Stimulated activated effector memory CD8-positive, alpha-beta T cell treated with anti-CD3 and anti-CD28 coated beads, Interleukin-12 subunit alpha, Interleukin-12 subunit beta, amount 100 ng/mL, for 72 hours (primary cell): Measurements from ENCODE around the gene PGP.
A peak's percentile ranks its signal among the peaks of the same experiment; 100 is the strongest.

ENCODE experiments used
- ATAC-seq: fragments of 150-1000 bp; cut with Tn5 transposase; 2 replicates; pipeline ENCODE4 v1.10.0; 2021
- DNase-seq, 2 donors: peaks; one replicate each; pipeline ENCODE4 v3.0.0; 2021 to 2022; ENCODE audit warnings: low spot score in 2 of 2
- H3K27ac Mint-ChIP-seq: one replicate; pipeline ENCODE4 v1.8.0; 2022; ENCODE audit warnings: mild to moderate bottlenecking, mixed read lengths
- H3K36me3 Mint-ChIP-seq: one replicate; pipeline ENCODE4 v1.8.0; 2022; ENCODE audit warnings: mild to moderate bottlenecking, mixed read lengths
- H3K4me1 Mint-ChIP-seq: one replicate; pipeline ENCODE4 v1.8.0; 2022; ENCODE audit warnings: mixed read lengths
- H3K4me3 Mint-ChIP-seq: one replicate; pipeline ENCODE4 v1.8.0; 2022; ENCODE audit warnings: mild to moderate bottlenecking, mixed read lengths
- H3K9me3 Mint-ChIP-seq: one replicate; pipeline ENCODE4 v1.8.0; 2022; ENCODE audit warnings: mixed read lengths

The PGP gene

DNA sequence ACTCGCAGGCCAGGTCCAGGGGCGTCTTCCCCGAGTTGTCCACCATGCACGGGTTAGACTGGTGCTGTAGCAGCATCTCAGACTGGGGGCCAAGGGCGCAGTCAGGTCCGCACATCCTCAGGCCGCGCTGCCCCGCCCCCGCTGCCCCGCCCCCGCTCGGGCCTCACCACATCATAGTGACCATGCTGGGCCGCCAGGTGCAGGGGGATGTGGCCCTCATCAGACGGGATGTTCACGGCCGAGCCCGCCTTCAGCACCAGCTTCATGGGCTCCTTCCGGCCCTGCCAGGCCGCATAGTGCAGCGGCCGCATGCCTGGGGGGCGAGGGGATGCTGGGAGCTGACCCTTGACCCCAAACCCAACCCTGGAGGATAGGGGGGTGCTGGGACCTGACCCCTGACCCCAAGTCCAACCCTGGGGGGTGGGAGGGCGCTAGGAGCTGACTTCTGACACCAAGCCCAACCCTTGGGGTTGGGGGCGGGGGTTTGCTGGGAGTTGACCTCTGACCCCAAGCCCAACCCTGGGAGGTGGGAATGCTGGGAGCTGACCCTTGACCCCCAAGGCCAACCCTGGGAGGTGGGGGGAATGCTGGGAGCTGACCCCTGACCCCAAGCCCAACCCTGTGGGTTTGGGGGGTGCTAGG lies 25.3 kb downstream of the PGP start:
- Mint-ChIP-seq H3K4me3 (no peak overlapping the region), H3K36me3 (peaks cover 3% of the 10 kb centered on the region), H3K9me3 (no peaks in the 10 kb centered on the region), H3K27ac (no peak overlapping the region), H3K4me1 (no peaks in the 10 kb centered on the region)
- DNase-seq (no peak), ATAC-seq (no peak)

DNA sequence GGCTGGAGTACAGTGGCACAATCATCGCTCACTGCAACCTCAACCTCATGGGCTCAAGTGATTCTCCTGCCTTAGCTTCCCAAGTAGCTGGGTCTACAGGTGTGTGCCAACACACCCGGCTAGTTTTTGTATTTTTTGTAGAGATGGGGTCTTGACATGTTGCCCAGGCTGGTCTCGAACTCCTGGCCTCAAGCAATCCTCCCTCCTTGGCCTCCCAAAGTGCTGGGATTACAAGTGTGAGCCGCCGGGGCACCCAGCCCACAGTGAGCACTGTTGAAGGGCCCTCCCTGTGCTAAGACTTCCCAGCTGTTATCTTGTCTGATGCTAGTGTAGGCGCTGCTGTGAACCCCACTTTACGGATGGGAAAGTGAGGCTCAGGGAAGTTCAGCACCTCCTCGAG lies 26.2 kb downstream of the PGP start:
- H3K36me3 Mint-ChIP-seq: peaks cover 6% of the 10 kb centered on the region
- H3K9me3 Mint-ChIP-seq: no peaks in the 10 kb centered on the region
- H3K4me1 Mint-ChIP-seq: no peaks in the 10 kb centered on the region
- H3K4me3 Mint-ChIP-seq: no peak overlapping the region
- DNase-seq (no peak), ATAC-seq (no peak)
- H3K27ac Mint-ChIP-seq: no peak overlapping the region

DNA sequence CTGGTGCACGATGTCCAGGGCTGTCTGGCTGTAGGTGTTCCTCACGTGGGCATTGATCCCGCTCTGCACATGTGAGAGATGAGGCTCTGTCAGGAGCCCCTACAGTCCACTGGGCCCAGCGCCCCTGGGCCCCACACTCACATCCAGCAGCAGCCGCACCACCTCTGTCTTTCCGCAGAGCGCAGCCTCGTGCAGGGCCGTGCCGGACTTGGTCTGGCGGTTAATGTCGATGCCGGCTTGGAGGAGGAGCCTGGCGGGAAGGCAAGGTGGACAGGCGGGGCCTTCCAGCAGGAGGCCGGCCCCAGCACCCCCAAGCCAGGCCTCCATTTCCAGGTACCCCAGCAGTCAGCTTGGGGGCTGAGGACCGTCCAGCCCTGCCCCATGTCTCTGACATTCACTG lies 27.4 kb downstream of the PGP start:
- no peak for DNase-seq
- Mint-ChIP-seq H3K36me3 (peaks cover 6% of the 10 kb centered on the region), H3K27ac (no peak overlapping the region), H3K9me3 (no peaks in the 10 kb centered on the region), H3K4me1 (peaks cover 3% of the 10 kb centered on the region), H3K4me3 (no peak overlapping the region)
- no peak for ATAC-seq

DNA sequence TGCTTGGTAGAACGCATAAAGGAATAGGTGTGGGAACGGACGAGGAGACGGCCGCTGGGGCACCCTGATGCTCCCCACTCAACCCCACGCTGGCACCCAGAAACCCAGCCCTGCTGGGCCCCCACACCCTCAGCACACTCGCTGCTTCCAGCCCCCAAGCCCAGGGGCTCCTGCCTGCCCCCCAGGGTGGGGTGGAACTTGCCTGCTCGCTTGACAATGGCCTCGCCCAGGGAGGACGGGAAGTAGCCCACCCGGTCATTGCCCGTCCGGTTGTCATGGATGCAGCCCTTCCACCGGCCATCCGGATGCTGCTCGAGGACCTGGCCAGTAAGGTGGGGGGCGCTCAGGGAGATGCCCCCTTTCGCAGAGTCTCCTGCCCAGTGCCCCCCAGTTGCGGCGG lies 28.1 kb downstream of the PGP start:
- H3K4me1 Mint-ChIP-seq: peaks cover 6% of the 10 kb centered on the region
- DNase-seq (no peak), ATAC-seq (no peak)
- peaks cover 6% of the 10 kb centered on the region for H3K36me3 Mint-ChIP-seq
- no peak overlapping the region for H3K4me3 Mint-ChIP-seq
- H3K27ac Mint-ChIP-seq: no peak overlapping the region
- no peaks in the 10 kb centered on the region for H3K9me3 Mint-ChIP-seq

DNA sequence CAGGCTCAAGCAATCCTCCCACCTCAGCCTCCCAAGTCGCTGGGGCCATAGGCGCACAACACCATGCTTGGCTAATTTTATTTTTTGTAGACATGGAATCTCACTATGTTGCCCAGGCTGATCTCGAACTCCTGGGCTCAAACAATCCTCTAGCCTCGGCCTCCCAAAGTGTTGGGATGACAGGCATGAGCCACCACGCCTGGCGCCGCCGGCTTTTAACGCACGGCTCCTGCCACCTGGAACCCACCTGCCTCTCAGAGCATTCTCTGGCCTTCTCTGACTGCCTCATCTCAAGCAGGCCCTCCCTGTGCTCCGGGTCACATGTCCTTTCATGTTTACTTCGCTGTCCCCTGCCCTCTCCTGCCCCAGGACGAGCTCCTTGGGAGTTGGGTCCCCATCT lies 28.6 kb downstream of the PGP start:
- Mint-ChIP-seq H3K9me3 (no peaks in the 10 kb centered on the region), H3K4me3 (no peak overlapping the region), H3K36me3 (peaks cover 6% of the 10 kb centered on the region), H3K27ac (peak overlapping the region; percentile 79), H3K4me1 (peaks cover 6% of the 10 kb centered on the region)
- ATAC-seq (no peak), DNase-seq (no peak)

DNA sequence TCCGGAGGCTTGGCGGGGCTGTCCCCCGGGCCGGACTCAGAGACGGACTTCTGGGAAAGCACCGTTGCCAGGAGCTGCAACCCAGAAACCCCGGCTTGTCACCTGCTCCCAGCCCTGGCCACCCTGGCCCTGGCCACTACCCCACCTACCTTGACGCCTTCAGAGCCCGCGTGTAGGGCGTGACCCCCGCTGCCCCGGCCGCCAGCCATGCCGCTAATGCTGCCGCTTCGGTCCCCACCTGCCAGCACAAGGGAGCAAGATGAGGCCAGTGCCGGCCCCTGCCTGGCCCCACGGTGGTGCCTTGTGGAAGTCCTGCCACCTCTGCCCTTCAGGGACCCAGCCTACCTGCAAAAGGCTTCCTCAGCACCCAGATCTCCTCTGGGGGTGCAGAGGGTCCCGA lies 29.7 kb downstream of the PGP start:
- H3K27ac Mint-ChIP-seq: no peak overlapping the region
- ATAC-seq (no peak), DNase-seq (no peak)
- no peak overlapping the region for H3K4me3 Mint-ChIP-seq
- no peaks in the 10 kb centered on the region for H3K9me3 Mint-ChIP-seq
- H3K4me1 Mint-ChIP-seq: peaks cover 6% of the 10 kb centered on the region
- peaks cover 6% of the 10 kb centered on the region for H3K36me3 Mint-ChIP-seq

DNA sequence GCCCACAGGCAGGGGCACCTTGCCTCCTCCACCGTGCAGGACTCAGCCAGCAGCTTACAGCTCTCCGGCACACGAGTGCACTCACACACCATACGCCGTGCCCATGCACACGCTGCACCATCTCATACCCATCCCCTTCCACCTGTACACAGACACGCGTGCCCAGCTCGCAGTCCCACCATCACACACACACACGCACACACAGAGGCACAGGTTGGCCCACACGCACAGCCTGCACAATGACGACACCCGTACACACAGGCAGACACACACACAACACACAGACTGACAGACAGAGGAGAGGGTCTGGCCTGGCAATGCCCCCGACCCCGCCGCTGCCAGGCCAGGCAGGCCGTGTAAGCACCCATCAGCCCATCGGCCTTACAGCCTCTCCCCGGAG lies 30.3 kb downstream of the PGP start:
- H3K27ac Mint-ChIP-seq: no peak overlapping the region
- no peak for ATAC-seq
- peaks cover 6% of the 10 kb centered on the region for H3K4me1 Mint-ChIP-seq
- peaks cover 6% of the 10 kb centered on the region for H3K36me3 Mint-ChIP-seq
- no peak overlapping the region for H3K4me3 Mint-ChIP-seq
- no peak for DNase-seq
- no peaks in the 10 kb centered on the region for H3K9me3 Mint-ChIP-seq

DNA sequence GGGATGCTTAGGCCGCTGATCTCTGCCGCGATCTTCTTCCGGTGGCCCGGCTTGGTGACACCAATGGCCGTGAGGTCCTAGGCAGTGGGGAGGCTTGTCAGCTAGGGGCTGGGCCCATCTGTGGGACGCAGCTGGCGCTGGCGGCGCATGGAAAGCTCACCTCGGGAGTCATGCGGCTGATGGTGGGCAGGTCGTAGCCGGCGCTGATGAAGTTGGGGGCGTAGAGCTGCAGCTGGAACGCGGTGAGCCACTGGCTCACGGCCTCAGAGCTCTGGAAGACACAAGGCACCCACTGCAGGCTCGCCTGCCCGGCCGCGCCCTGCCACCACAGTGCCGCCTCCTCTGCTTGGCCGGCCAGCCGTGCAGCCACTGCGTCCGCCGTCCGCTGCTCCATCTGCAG lies 31.0 kb downstream of the PGP start:
- Mint-ChIP-seq H3K27ac (no peak overlapping the region), H3K4me3 (no peak overlapping the region), H3K9me3 (no peaks in the 10 kb centered on the region), H3K4me1 (peaks cover 6% of the 10 kb centered on the region), H3K36me3 (peaks cover 6% of the 10 kb centered on the region)
- DNase-seq (no peak), ATAC-seq (no peak)

DNA sequence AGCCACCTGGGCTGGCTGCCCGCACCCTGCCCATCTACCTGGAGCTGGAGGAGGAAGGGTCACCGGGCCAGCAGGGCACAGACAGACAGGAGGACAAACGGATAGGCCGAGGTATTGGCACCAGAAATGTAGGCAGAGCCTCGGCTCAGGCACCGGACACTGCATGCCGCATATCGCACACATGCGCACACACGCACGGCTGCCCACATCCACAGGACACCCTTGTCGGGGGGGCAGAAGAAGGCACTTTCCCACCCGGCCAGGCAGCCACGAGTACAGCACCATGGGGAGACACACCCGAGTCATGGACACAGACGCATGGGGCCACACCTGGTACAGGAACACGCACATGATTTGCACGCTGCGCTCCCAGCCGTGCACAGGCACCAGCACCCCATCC lies 32.7 kb downstream of the PGP start:
- Mint-ChIP-seq H3K9me3 (no peaks in the 10 kb centered on the region), H3K4me1 (peaks cover 6% of the 10 kb centered on the region), H3K27ac (no peak overlapping the region), H3K4me3 (no peak overlapping the region), H3K36me3 (peaks cover 13% of the 10 kb centered on the region)
- ATAC-seq: no peak
- DNase-seq: no peak

DNA sequence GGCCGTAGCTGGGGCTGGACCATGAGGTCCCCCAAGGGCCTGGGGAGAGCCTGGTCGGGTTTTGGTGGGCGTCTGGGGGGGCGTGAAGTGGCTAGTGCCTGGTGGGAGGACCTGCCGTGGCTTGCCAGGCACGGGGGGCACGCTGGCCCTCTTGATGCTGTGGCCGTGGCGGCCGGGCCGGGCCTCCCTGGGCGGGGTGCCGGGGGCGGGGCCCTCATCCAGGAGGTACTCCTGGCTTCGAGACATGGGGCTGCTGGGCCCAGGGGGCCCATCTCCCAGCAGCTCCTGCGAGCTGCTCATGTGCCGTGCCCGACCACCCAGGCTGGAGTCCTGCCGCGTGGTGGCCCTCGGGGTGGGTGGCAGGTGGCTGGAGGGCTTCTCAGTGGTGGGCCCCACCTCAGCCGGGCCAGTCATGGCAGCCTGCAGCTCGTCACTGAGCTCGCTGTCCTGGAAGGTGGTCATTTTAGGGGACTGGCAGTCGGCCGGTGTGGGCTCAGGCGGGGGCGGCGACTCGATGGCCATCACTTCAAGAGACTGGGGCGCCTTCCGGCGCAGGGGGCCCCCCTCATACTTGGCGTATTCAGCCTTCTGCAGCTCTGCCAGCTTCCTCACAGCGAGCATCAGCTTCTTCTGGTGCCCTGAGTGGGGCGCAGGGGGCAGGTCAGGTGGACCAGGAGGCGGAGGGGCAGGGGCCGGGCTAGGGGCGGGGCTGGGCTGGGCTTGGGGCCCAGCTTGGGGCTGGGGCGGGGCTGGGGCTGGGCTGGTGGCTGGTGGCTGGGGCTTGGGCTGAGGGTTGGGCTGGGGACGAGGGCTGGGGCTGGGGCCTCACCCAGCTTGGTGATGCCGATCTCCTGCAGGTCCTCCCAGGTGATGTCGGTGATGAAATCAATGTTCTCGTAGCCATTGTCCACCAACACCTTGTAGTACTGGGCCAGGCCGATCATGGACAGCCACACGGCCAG lies 33.4 kb downstream of the PGP start:
- H3K4me3 Mint-ChIP-seq: no peak overlapping the region
- no peaks in the 10 kb centered on the region for H3K9me3 Mint-ChIP-seq
- DNase-seq: no peak
- peaks cover 18% of the 10 kb centered on the region for H3K36me3 Mint-ChIP-seq
- no peak overlapping the region for H3K27ac Mint-ChIP-seq
- no peak for ATAC-seq
- peaks cover 6% of the 10 kb centered on the region for H3K4me1 Mint-ChIP-seq

DNA sequence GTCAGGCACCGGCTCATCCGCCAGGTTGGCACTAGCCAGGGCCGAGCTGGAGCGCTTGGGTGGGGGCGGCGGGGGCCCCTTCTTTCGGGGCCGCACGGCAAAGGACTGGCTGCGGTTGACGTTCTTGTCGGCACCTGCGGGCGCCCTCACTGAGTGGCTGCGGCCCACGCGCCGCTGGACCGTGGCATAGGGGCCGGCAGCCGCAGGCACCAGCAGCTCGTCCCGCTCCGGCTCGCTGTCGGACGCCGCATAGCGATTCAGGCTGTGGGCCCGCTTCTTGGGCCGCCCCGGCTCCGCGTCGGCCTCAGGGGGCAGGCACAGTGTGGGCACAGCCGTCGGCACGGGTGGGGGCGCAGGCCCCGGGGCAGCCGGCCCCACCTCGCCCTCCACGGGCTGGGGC lies 34.2 kb downstream of the PGP start:
- Mint-ChIP-seq H3K36me3 (peaks cover 24% of the 10 kb centered on the region), H3K9me3 (no peaks in the 10 kb centered on the region), H3K27ac (no peak overlapping the region), H3K4me3 (no peak overlapping the region), H3K4me1 (peaks cover 6% of the 10 kb centered on the region)
- DNase-seq: no peak
- ATAC-seq: no peak

DNA sequence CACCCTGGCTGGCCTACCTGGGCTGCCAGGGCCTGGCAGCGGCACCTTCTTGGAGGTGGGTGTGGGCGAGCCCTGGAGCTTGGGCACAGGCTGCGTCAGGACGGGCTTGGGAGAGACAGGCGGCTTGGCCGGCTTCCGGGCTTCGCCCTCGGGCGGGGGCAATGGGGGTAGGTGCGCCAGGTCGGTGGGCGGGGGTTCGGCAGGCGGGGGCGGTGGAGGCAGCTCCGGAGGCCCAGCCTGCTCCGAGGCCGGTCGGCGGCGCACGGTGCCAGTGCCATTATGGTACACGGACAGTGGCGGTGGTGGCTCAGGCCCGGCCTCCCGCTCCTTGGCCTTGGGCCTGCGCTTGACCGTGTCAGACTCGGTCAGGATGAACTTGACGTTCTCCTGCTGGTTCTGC lies 35.1 kb downstream of the PGP start:
- ATAC-seq (no peak), DNase-seq (no peak)
- peaks cover 6% of the 10 kb centered on the region for H3K4me1 Mint-ChIP-seq
- H3K4me3 Mint-ChIP-seq: no peak overlapping the region
- no peaks in the 10 kb centered on the region for H3K9me3 Mint-ChIP-seq
- H3K27ac Mint-ChIP-seq: no peak overlapping the region
- peaks cover 23% of the 10 kb centered on the region for H3K36me3 Mint-ChIP-seq

DNA sequence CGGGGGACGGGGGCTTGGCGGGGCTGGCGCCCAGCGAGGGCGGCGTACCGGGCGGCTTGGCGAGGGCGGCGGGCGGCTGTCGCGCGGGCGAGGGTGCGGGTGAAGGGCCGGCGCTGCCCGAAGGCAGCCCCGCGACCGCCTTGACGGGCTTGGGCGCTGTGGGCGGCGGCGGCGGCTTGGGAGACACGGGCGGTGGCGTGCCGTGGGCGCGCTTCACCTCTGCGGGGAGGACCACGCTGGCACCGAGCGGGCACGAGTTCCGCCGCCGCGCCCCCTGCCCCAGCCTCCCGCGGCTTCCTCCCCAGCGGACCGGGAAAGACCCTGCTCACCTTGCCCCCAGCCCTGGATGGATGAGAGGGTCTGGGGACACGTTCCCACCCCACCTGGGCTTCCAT lies 35.5 kb downstream of the PGP start:
- ATAC-seq (no peak), DNase-seq (no peak)
- no peaks in the 10 kb centered on the region for H3K9me3 Mint-ChIP-seq
- peaks cover 22% of the 10 kb centered on the region for H3K36me3 Mint-ChIP-seq
- no peak overlapping the region for H3K4me3 Mint-ChIP-seq
- H3K4me1 Mint-ChIP-seq: peaks cover 6% of the 10 kb centered on the region
- no peak overlapping the region for H3K27ac Mint-ChIP-seq

DNA sequence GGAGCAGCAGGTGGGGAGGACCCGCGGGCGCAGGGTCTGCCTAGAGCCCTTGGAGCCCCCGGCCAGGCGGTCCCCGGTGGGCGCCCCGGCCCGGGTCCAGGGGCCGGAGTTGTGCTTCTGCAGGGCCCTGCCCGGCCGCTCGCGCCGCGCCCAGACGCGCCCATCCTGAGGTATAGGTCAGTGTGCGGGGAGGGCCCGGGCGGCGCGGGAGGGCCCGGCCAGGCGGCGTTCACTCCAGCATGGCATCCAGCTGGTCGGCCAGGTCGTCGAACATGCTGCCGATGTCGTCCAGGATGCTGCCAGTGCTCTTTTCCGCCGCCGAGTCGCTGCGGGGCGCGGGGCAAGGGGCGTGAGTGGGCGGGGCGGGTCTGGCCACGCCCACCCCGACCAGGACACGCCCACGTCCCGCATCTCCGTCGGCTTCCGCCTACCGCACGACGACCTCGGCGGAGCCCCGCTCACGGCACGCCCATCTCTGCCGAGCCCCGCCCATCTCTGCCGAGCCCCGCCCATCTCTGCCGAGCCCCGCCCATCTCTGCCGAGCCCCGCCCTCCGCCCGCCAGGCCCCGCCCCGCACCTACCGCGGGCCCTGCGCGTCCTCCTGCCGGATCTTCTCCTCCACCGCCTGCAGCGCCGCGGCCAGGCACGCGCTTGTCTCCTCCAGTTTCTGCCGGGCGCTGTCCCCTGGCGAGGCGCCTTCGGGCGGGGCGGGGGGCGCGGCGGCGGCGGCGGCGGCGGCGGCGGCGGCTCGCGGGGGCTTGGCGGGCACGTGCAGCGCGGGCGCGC lies 36.1 kb downstream of the PGP start:
- Mint-ChIP-seq H3K4me3 (no peak overlapping the region), H3K27ac (no peak overlapping the region), H3K9me3 (no peaks in the 10 kb centered on the region), H3K36me3 (peaks cover 26% of the 10 kb centered on the region), H3K4me1 (peaks cover 6% of the 10 kb centered on the region)
- ATAC-seq: peak; percentile 31
- peak in 1 of 2 donors; percentile 29 for DNase-seq

DNA sequence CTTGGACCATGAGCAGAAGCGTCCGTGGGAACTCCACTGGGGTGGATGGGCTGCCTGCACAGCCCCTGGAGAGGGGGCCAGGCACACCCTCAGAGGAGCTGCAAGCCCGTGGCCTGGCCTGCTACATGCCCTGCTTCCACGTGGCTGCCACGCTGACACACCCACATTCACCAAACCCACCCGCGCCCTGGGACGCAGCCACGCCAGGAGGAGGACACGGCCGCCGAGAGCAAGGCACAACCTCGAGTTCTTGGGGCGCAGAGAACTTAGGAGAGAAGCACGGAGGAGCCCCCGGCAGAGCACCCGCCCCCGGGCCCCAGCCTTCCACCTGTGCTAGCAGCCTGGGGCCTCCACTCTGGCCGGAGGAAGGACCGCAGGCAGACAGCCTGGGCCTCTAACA lies 37.1 kb downstream of the PGP start:
- Mint-ChIP-seq H3K36me3 (peaks cover 26% of the 10 kb centered on the region), H3K4me1 (peaks cover 6% of the 10 kb centered on the region), H3K27ac (no peak overlapping the region), H3K4me3 (no peak overlapping the region), H3K9me3 (no peaks in the 10 kb centered on the region)
- ATAC-seq (no peak), DNase-seq (no peak)
